NCI-H345 treated with DMSO at 0.1 percent for 48 hours (cell line): ENCODE measurements around the gene SLC15A2.
"Not testable (repeated sequence)": the region's sequence is repeated elsewhere in the genome, so short reads cannot be mapped to it uniquely, and the experiment has no call there.

Experiments used
- DNase-seq: peaks from one replicate; lab custom pipeline; 2025; ENCODE audit not compliant: unreplicated experiment; lab: John Stamatoyannopoulos, UW

SLC15A2 gene

DNA sequence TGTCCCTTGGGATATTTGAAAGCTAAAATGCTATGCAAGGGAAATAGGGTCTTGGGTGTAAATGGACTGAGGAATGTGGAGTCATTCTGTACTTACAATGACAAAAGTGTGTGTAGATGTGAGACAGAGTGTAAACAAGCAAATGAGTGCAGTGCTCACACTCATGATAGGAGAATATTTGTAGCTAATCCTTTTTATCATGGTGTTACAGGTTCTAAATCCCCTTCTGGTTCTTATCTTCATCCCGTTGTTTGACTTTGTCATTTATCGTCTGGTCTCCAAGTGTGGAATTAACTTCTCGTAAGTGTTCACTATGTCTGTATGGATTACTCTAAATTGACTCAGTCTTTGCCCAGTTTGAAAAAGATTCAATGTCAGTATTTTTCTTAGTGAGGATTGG, 30.5 kb downstream of the SLC15A2 start:
- DNase-seq = no peak

- no peak for DNase-seq
Measured at GRCh38 chr3:121926380-121926779, 32.2 kb downstream of the SLC15A2 start.

- not testable (repeated sequence) for DNase-seq
Measured at GRCh38 chr3:121938141-121938855, 44.1 kb downstream of the SLC15A2 start.

GRCh38 chr3:121941592-121941991, 47.4 kb downstream of the SLC15A2 start:
- DNase-seq = no peak

- DNase-seq = no peak
Measured at GRCh38 chr3:121942116-121942786, 48.0 kb downstream of the SLC15A2 start.

GRCh38 chr3:121943431-121943830, 49.2 kb downstream of the SLC15A2 start:
- no peak for DNase-seq

DNA sequence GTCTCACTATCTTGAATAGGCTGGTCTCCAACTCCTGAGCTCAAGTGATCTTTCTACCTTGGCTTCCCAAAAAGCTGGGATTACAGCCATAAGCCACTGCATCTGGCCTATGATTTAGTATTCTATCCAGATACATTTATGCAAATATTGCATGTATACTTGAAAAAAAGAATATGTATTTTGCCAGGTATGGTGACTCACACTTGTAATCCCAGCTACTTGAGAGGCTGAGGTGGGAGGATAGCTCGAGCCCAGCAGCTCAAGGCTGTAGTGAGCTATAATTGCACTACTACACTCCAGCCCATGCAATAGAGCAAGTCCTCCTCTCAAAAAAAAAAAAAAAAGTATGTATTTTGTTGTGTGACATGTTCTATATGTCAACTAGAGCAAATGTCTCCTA, 54.4 kb downstream of the SLC15A2 start:
- DNase-seq = no peak

- DNase-seq = no peak
Measured at GRCh38 chr3:121951291-121951919, 57.2 kb downstream of the SLC15A2 start.

DNA sequence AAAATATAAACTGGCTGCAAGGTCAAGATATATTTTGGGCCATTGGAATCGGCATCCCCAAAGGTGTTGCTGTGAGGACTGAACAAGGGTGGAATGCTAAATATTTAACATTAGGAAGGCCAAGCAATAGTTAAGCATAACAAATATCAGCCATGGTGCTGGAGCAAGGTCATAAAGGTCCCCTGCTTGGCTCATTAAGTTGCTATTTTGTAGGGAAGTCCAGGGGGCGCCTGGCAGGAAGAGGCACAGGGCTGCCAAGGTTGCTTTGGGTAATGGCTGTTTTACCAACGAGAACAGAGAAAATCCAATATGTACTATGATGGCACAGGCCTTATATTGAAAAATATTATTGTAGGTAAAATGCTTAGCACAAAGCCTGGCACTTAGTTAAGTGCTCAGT, 62.2 kb downstream of the SLC15A2 start:
- no peak for DNase-seq

DNA sequence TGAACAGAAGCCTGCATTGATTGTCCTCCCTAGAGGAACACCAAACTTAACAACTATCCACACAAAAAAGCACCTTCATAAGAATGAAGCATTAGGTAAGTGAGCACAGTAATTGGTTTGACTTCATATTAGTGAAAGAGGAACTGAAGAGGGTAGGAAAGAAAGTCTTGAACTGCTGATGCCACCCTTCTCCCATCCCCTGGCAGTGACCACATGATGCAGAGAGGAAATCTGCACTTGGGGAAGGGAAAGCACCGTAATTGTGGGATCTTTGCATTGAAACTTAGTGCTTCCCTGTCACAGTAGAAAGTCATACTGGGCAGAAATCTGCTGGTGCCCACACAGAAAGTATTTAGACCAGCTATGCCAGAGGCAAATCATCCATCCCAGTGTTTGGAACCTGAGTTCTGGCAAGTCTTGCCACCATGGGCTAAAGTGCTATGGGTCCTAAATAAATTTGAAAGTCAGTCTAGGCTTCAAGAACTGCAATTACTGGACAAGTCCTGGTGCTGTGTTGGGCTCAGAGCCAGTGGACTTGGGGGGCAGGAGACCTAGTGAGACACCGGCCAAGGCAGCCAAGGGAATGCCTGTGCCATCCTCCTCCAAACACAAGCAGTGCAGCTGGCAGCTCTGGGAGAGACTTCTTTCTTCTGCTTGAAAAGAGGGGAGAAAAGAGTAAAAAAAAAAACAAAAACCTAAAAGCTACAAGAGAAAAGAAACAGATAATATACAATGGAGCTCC, 63.6 kb downstream of the SLC15A2 start:
- DNase-seq = no peak

DNA sequence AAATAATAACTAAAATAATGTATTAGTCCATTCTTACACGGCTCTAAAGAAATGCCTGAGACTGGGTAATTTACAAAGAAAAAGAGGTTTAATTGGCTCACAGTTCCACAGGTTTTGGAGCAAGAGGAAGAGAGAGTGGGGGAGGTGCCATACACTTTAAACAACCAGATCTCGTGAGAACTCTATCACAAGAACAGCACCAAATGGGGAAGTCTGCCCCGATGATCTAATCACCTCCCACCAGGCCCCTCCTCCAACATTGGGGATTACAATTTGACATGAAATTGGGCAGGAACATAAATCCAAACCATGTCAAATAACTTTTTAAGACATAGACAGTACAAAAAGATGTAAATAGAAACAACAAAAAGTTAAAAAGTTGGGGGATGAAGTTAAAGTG, 64.6 kb downstream of the SLC15A2 start:
- no peak for DNase-seq

GRCh38 chr3:121961283-121961682, 67.1 kb downstream of the SLC15A2 start:
- no peak for DNase-seq

- no peak for DNase-seq
Measured at GRCh38 chr3:121962443-121962842, 68.2 kb downstream of the SLC15A2 start.

- no peak for DNase-seq
Measured at GRCh38 chr3:121963608-121964007, 69.4 kb downstream of the SLC15A2 start.

GRCh38 chr3:121969631-121970030, 75.4 kb downstream of the SLC15A2 start:
- DNase-seq = no peak

DNA sequence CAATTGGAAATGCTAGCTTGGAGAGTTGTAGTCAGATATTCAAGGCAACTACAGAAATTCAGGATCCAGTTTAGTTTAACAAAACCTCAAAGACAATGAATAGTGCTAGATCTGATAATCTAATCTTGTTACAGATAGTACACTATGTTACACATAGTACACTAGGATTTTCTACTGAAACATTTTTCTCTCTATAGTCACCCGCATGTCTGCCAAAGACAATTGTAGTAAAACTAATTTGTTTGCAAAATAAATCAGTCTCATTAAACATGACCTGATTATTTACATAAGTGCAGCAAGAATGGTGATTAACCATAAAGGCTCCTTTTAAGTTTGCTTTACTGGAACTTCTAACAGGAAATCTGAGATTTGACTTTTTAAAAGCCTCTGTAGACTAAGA, 75.8 kb downstream of the SLC15A2 start:
- DNase-seq = no peak

DNA sequence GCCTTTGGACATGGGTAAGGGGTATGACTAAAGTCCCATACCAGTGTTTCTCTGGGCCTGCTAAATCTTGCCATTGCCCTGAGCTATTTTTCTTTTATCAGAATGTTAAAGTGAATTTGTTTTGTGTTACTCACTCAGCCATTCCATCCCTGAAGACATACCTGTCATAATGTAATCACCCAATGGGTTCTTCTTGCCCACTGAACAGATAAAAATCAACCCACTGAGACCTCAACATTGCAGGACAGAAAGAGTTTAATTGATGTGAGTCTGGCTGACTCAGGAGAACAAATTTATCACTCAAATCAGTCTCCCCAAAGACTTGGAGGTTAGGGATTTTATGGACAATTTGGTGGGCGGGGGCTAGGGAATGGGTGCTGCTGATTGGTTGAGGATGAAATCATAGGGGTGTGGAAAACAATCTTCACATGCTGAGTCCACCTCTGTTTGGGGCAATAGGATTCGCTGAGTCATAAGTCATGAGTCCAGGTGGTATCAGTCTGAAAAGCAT, 80.5 kb downstream of the SLC15A2 start:
- no peak for DNase-seq

GRCh38 chr3:121975702-121976302, 81.6 kb downstream of the SLC15A2 start:
- no peak for DNase-seq

GRCh38 chr3:121976727-121977126, 82.5 kb downstream of the SLC15A2 start:
- no peak for DNase-seq

- DNase-seq = no peak
Measured at GRCh38 chr3:121979246-121979645, 85.0 kb downstream of the SLC15A2 start.
